HepG2 (cell line): ENCODE data around the gene SIK3. TPM values are rescaled to one million over a fixed set of nuclear protein-coding genes. Genes with fewer than 3 reads are reported as not detected.

Source experiments
- ATAC-seq: fragments of 200-7000 bp; cut with Tn5 transposase; 3 replicates; pipeline ENCODE4 v1.9.1; 2020; ENCODE audit warnings: mild to moderate bottlenecking, moderate library complexity
- BruUV-seq: library from RNA; stranded (reverse); fragments of 400-500 nt; replicated peaks from 2 replicates; lab custom pipeline; 2021; lab: Mats Ljungman, UMichigan
- CTCF ChIA-PET: fragments of 300-600 bp; formaldehyde crosslinking; extraction: SDS; loops from one replicate; lab custom pipeline; 2021; ENCODE audit warnings: low total read pairs, inconsistent platforms, low intra/inter-chr PET ratio; lab: Yijun Ruan, JAX
- POLR2A ChIA-PET: fragments of 350-600 bp; sonication (Branson Sonifier 250); formaldehyde crosslinking; loops from one replicate; lab custom pipeline; 2020; ENCODE audit warnings: antibody characterized with exemption, inconsistent platforms; lab: Yijun Ruan, JAX
- DNase-seq: peaks from one replicate; pipeline ENCODE4 v3.0.0-alpha.2; 2015; ENCODE audit warnings: low spot score
- FAIRE-seq: peaks from 3 replicates; lab custom pipeline; 2011; peaks lifted over from hg19 to GRCh38; lab: Jason Lieb, UNC
- H2AFZ ChIP-seq: one replicate; pipeline ENCODE4 v1.6.1; 2011; ENCODE audit warnings: low read length, inconsistent platforms
- H3K27ac ChIP-seq: fragments of 300-600 bp; 3 replicates; pipeline ENCODE4 v1.8.0; 2011; ENCODE audit warnings: mixed run types, mild to moderate bottlenecking, mixed read lengths, low read length, inconsistent platforms; ENCODE audit not compliant: insufficient read depth; ENCODE audit errors: extremely low read length
- H3K27me3 ChIP-seq, 2 experiments: fragments of 200-600 bp in 1 of 2; 2 replicates in 1 of 2; 3 replicates in 1 of 2; pipeline versions ENCODE4 v1.6.0 to v1.8.0; 2011; ENCODE audit warnings: low read length in 2 of 2, mild to moderate bottlenecking in 2 of 2, moderate library complexity in 2 of 2, inconsistent platforms in 1 of 2; ENCODE audit not compliant: insufficient read depth in 2 of 2, control insufficient read depth in 1 of 2
- H3K36me3 ChIP-seq, 2 experiments: fragments of 200-600 bp in 1 of 2; replicated peaks in 1 of 2; 2 replicates in 1 of 2; 3 replicates in 1 of 2; pipeline versions ENCODE4 v1.5.1 to v1.8.0; 2011; ENCODE audit warnings: low read length in 2 of 2, inconsistent platforms in 1 of 2; ENCODE audit not compliant: insufficient read depth in 2 of 2, control insufficient read depth in 1 of 2
- H3K4me1 ChIP-seq: 2 replicates; pipeline ENCODE4 v1.5.1; 2012; ENCODE audit warnings: low read length, inconsistent platforms; ENCODE audit not compliant: insufficient read depth
- H3K4me2 ChIP-seq: 2 replicates; pipeline ENCODE4 v1.6.0; 2011; ENCODE audit warnings: low read depth, low read length, inconsistent platforms
- H3K4me3 ChIP-seq, 3 experiments: fragments of 200-600 bp in 1 of 3; sonication (generic), shearing (Covaris generic) in 1 of 3; replicated peaks in 1 of 3; 2 replicates each; pipeline ENCODE4 v1.5.1; 2011 to 2016; ENCODE audit warnings: low read length in 3 of 3, inconsistent platforms in 2 of 3, low read depth in 2 of 3, mild to moderate bottlenecking in 2 of 3, control low read depth in 1 of 3, mixed read lengths in 1 of 3; ENCODE audit not compliant: insufficient read depth in 1 of 3
- H3K79me2 ChIP-seq: one replicate; pipeline ENCODE4 v1.6.1; 2011; ENCODE audit warnings: low read length, inconsistent platforms; ENCODE audit not compliant: insufficient read depth
- H3K9ac ChIP-seq: 2 replicates; pipeline ENCODE4 v1.6.0; 2011; ENCODE audit warnings: mild to moderate bottlenecking, low read depth, low read length, inconsistent platforms; ENCODE audit not compliant: insufficient read depth
- H3K9me3 ChIP-seq: 2 replicates; pipeline ENCODE4 v1.5.1; 2012; ENCODE audit warnings: mild to moderate bottlenecking, low read length
- H4K20me1 ChIP-seq: 2 replicates; pipeline ENCODE4 v1.6.0; 2011; ENCODE audit warnings: inconsistent platforms, mild to moderate bottlenecking, low read length, moderate library complexity; ENCODE audit not compliant: insufficient read depth
- ATRX ChIP-seq: sonication (generic); formaldehyde crosslinking; IDR thresholded peaks from 2 replicates; pipeline ENCODE4 v1.4.0; 2020; ENCODE audit warnings: missing genetic modification reagents, borderline replicate concordance
- HIC2 ChIP-seq: sonication (generic); formaldehyde crosslinking; IDR thresholded peaks from 2 replicates; pipeline ENCODE4 v1.9.0; 2022; ENCODE audit warnings: low read depth, missing genetic modification reagents
- KDM5B ChIP-seq: sonication (generic); formaldehyde crosslinking; IDR thresholded peaks from 2 replicates; pipeline ENCODE4 v1.4.0; 2020; ENCODE audit warnings: missing genetic modification reagents, mild to moderate bottlenecking, borderline replicate concordance
- ZIK1 ChIP-seq: sonication (generic); formaldehyde crosslinking; IDR thresholded peaks from 2 replicates; pipeline ENCODE4 v1.5.0; 2020; ENCODE audit warnings: mild to moderate bottlenecking, low read depth, missing genetic modification reagents, borderline replicate concordance
- ZNF326 ChIP-seq: sonication (generic); formaldehyde crosslinking; IDR thresholded peaks from 2 replicates; pipeline ENCODE4 v1.4.0; 2020; ENCODE audit warnings: missing genetic modification reagents, borderline replicate concordance
- ZNF33B ChIP-seq: sonication (generic); formaldehyde crosslinking; IDR thresholded peaks from 2 replicates; pipeline ENCODE4 v1.5.1; 2020; ENCODE audit warnings: mild to moderate bottlenecking, missing genetic modification reagents
- ZNF407 ChIP-seq: sonication (generic); formaldehyde crosslinking; IDR thresholded peaks from one replicate; pipeline ENCODE4 v1.5.1; 2020; ENCODE audit warnings: mild to moderate bottlenecking, missing genetic modification reagents; ENCODE audit errors: not compliant biosample characterization
- ZNF546 ChIP-seq: sonication (generic); formaldehyde crosslinking; conservative IDR thresholded peaks from 2 replicates; pipeline ENCODE4 v1.8.1; 2023; ENCODE audit warnings: mild to moderate bottlenecking, missing genetic modification reagents
- ZNF580 ChIP-seq: IDR thresholded peaks from 2 replicates; pipeline ENCODE4 v1.6.1; 2016; ENCODE audit warnings: low read depth, borderline replicate concordance
- WGBS: methylation state at CpG from one replicate; pipeline ENCODE4 v1.1.6; 2017; ENCODE audit warnings: low lambda C conversion rate; 5-methylcytosine and 5-hydroxymethylcytosine counted together
- in situ Hi-C: cut with HindIII; loops from 2 replicates; pipeline ENCODE4 v1.10.0; 2017; ENCODE audit warnings: low pct_unique_long_range_greater_than_20kb; ENCODE audit not compliant: extremely low pct_ligation_motif_present
- intact Hi-C: fragments of 100-400 bp; cut with micrococcal nuclease; formaldehyde crosslinking; loops from one replicate; pipeline ENCODE4 v1.10.0; 2022; ENCODE audit not compliant: unreplicated experiment
- polyA plus RNA-seq, 8 experiments: library from polyadenylated mRNA; depleted of rRNA in 3 of 8; stranded (reverse) in 7 of 8; unstranded in 1 of 8; fragments of >200 nt; fragmentation: Illumina TruSeq in 4 of 8; extraction: Trizol in 4 of 8; gene quantifications; 2 replicates each; pipeline versions ENCODE4 v1.2.1 to v1.2.3, GENCODE V29; 2011 to 2016; ENCODE audit warnings: low read depth in 4 of 8, missing spikeins in 1 of 8, mixed read lengths in 1 of 8; ENCODE audit not compliant: insufficient read depth in 1 of 8
- total RNA-seq, 5 experiments: library from RNA; depleted of rRNA; stranded (reverse); fragments of >200 nt; fragmentation: Illumina TruSeq; extraction: Trizol; gene quantifications; 2 replicates each; pipeline ENCODE4 v1.2.3, GENCODE V29; 2016; ENCODE audit warnings: low read depth in 1 of 5

The SIK3 gene
- total and polyA plus RNA-seq, 2 of the 13 experiments (the other 11 are each of a cell fraction or from before 2014, with no cell fraction given): 5.7 to 9.8 TPM

- no peak for DNase-seq
- Histone ChIP-seq H3K9me3 (no peaks in the 10 kb centered on the region), H4K20me1 (no peaks in the 10 kb centered on the region), H3K4me3 (no peak overlapping the region), H3K27me3 (no peaks in the 10 kb centered on the region)
- POLR2A ChIA-PET: no interaction called here
- no peak for TF ChIP-seq ATRX
- TF ChIP-seq HIC2: no peak
- TF ChIP-seq ZIK1: no peak
- no peak for TF ChIP-seq ZNF33B (CRISPR knock-in tag)
- no peak for TF ChIP-seq KDM5B (CRISPR knock-in tag)
- no peak for TF ChIP-seq ZNF580 (CRISPR knock-in tag)
- TF ChIP-seq ZNF326: no peak
- no peak for TF ChIP-seq ZNF407 (CRISPR knock-in tag)
- TF ChIP-seq ZNF546 (CRISPR knock-in tag): no peak
- TF ChIP-seq, all 625 proteins: peak for 0
- CTCF ChIA-PET: no interaction called here
- in situ Hi-C loops (no loop called here), intact Hi-C loops (no loop called here)
- Histone ChIP-seq H3K4me1 (no peaks in the 10 kb centered on the region), H3K27ac (no peak overlapping the region), H3K79me2 (no peaks in the 10 kb centered on the region), H3K4me2 (no peak overlapping the region), H3K36me3 (peaks cover 22 to 74% of the 10 kb centered on the region in 2 experiments), H2AFZ (no peak overlapping the region), H3K9ac (no peak overlapping the region)
- ATAC-seq (no peak), FAIRE-seq (no peak)
- WGBS: 100% methylated on average over 3 of the region's 3 CpGs
- no TSS peak for BruUV-seq
Measured at GRCh38 chr11:116862185-116862584, 236.0 kb downstream of the SIK3 start.
